Ishikawa (cell line): ENCODE measurements around the gene MSH5.

Experiments used
- CREB1 ChIP-seq: IDR thresholded peaks from 2 replicates; pipeline ENCODE4 v1.6.1; 2012; ENCODE audit warnings: low read depth
- EP300 ChIP-seq: IDR thresholded peaks from 2 replicates; pipeline ENCODE4 v1.6.1; 2012; ENCODE audit warnings: borderline replicate concordance
- RAD21 ChIP-seq: IDR thresholded peaks from 2 replicates; pipeline ENCODE4 v1.6.1; 2012; ENCODE audit warnings: low read depth
- TAF1 ChIP-seq: IDR thresholded peaks from 2 replicates; pipeline ENCODE4 v1.6.1; 2012; ENCODE audit warnings: low read depth, mild to moderate bottlenecking
- ZBTB7A ChIP-seq: IDR thresholded peaks from 2 replicates; pipeline ENCODE4 v1.6.1; 2012; ENCODE audit warnings: low read depth
- TF ChIP-seq, protein P1 (sequence below): IDR thresholded peaks from 2 replicates; pipeline ENCODE4 v1.6.1; 2012; ENCODE audit warnings: low read depth, mild to moderate bottlenecking
- TF ChIP-seq, protein P2 (sequence below): IDR thresholded peaks from 2 replicates; pipeline ENCODE4 v1.6.1; 2012

DNA sequence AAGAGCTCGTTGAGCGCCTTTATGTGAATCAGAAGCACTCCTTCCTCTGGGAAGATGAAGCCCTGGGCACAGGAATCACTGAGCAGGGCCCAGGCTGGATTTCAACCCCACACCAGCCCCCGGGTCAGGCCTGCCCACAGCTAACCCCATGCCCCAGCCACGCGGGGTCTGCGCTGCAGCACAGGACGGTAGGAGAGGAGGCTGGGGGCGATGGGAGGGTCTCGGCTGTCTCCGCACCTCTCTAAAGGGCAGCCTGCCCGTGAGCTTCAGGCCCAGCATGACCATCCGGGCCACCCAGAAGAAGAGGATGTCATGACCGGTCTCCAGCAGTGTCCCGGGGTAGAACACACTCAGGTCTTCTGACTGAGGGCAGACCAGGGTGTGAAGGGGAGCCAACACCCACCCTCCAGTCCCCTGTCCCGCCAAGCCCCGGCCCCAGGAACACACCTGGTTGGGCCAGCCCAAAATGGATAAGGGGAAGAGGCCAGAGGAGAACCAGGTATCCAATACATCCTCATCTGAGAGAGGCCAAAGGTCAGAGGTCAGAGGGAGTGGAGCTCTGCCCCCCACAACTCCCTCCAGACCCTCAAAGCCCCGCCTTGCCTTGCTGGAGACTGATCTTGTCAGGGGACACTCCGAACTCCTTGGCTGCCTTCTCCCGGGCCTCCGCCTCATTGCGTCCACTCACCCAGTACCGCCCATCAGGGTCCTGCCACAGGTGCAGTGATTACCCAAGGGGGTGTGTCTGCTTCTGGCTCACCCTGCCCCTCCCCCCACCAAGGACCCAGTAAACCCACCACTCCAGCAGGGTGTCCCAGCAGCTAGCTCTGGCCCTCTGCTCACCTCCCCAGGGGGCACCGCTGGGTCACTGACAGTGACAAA is 41.7 kb downstream of the MSH5 start:
- TF ChIP-seq TAF1 (no peak), ZBTB7A (no peak), EP300 (no peak), CREB1 (no peak), RAD21 (no peak)
- TF ChIP-seq, protein P1, sequence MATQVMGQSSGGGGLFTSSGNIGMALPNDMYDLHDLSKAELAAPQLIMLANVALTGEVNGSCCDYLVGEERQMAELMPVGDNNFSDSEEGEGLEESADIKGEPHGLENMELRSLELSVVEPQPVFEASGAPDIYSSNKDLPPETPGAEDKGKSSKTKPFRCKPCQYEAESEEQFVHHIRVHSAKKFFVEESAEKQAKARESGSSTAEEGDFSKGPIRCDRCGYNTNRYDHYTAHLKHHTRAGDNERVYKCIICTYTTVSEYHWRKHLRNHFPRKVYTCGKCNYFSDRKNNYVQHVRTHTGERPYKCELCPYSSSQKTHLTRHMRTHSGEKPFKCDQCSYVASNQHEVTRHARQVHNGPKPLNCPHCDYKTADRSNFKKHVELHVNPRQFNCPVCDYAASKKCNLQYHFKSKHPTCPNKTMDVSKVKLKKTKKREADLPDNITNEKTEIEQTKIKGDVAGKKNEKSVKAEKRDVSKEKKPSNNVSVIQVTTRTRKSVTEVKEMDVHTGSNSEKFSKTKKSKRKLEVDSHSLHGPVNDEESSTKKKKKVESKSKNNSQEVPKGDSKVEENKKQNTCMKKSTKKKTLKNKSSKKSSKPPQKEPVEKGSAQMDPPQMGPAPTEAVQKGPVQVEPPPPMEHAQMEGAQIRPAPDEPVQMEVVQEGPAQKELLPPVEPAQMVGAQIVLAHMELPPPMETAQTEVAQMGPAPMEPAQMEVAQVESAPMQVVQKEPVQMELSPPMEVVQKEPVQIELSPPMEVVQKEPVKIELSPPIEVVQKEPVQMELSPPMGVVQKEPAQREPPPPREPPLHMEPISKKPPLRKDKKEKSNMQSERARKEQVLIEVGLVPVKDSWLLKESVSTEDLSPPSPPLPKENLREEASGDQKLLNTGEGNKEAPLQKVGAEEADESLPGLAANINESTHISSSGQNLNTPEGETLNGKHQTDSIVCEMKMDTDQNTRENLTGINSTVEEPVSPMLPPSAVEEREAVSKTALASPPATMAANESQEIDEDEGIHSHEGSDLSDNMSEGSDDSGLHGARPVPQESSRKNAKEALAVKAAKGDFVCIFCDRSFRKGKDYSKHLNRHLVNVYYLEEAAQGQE, result no peak
- TF ChIP-seq, protein P2, sequence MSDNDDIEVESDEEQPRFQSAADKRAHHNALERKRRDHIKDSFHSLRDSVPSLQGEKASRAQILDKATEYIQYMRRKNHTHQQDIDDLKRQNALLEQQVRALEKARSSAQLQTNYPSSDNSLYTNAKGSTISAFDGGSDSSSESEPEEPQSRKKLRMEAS, result no peak
